Gastrocnemius medialis (tissue), 4 donors: ENCODE measurements around the gene SUPT3H.

Source experiments
- CTCF ChIP-seq, 5 experiments: fragments of 450-650 bp in 3 of 5; fragments of 200-600 bp in 2 of 5; sonication (generic) in 2 of 5; IDR thresholded peaks in 4 of 5; conservative IDR thresholded peaks in 1 of 5; 1 replicate in 4 of 5; 2 replicates in 1 of 5; pipeline ENCODE4 v1.5.1; 2016 to 2019; ENCODE audit warnings: antibody characterized with exemption in 5 of 5, mild to moderate bottlenecking in 3 of 5, moderate library complexity in 3 of 5
- POLR2A ChIP-seq, 2 donors: fragments of 450-650 bp; IDR thresholded peaks; one replicate each; pipeline ENCODE4 v1.6.1; 2017; ENCODE audit warnings: antibody characterized with exemption in 2 of 2, mild to moderate bottlenecking in 2 of 2, moderate library complexity in 2 of 2

- TF ChIP-seq CTCF (IDR thresholded peaks at IDR 0.05 in 4 of 5, conservative IDR thresholded peaks at IDR 0.05 in 1 of 5) (no peak), POLR2A (IDR thresholded peaks at IDR 0.05) (no peak)
Observed at GRCh38 chr6:45044510-45045252, 333.1 kb downstream of the SUPT3H start.
